Osteoblast (primary cell): ENCODE results near the gene BANP. TPM values are rescaled to one million over a fixed set of nuclear protein-coding genes. Genes with fewer than 3 reads are reported as not detected.
"Not testable (repeated sequence)": the region's sequence is repeated elsewhere in the genome, so short reads cannot be mapped to it uniquely, and the experiment has no call there.

Experiments used
- DNase-seq: peaks from one replicate; pipeline ENCODE4 v3.0.0; 2011; ENCODE audit warnings: low spot score, mixed read lengths; ENCODE audit not compliant: insufficient read length; ENCODE audit errors: missing footprints
- H2AFZ ChIP-seq: 2 replicates; pipeline ENCODE4 v1.6.0; 2011; ENCODE audit warnings: mild to moderate bottlenecking, low read length
- H3K27ac ChIP-seq: 2 replicates; pipeline ENCODE4 v1.5.1; 2011; ENCODE audit warnings: mild to moderate bottlenecking, low read depth, low read length, moderate library complexity
- H3K27me3 ChIP-seq: 2 replicates; pipeline ENCODE4 v1.6.0; 2012; ENCODE audit warnings: mild to moderate bottlenecking, control low read depth, inconsistent platforms, low read length, moderate library complexity; ENCODE audit not compliant: insufficient read depth
- H3K36me3 ChIP-seq: 2 replicates; pipeline ENCODE4 v1.5.1; 2011; ENCODE audit warnings: mild to moderate bottlenecking, low read length, control low read depth, moderate library complexity; ENCODE audit not compliant: insufficient read depth
- H3K4me1 ChIP-seq: 2 replicates; pipeline ENCODE4 v1.5.1; 2011; ENCODE audit warnings: mild to moderate bottlenecking, low read length, control low read depth, moderate library complexity; ENCODE audit not compliant: insufficient read depth
- H3K4me2 ChIP-seq: 2 replicates; pipeline ENCODE4 v1.6.0; 2011; ENCODE audit warnings: mild to moderate bottlenecking, low read length; ENCODE audit not compliant: insufficient read depth
- H3K4me3 ChIP-seq: fragments of 200-600 bp; sonication (generic); 3 replicates; pipeline ENCODE4 v1.5.1; 2012; ENCODE audit warnings: mild to moderate bottlenecking, low read length, inconsistent platforms; ENCODE audit not compliant: insufficient read depth
- H3K79me2 ChIP-seq: 2 replicates; pipeline ENCODE4 v1.6.0; 2012; ENCODE audit warnings: mild to moderate bottlenecking, low read length, control low read depth, inconsistent platforms; ENCODE audit not compliant: insufficient read depth
- H3K9me3 ChIP-seq: 2 replicates; pipeline ENCODE4 v1.5.1; 2011; ENCODE audit warnings: low read depth, low read length, control low read depth
- H4K20me1 ChIP-seq: 2 replicates; pipeline ENCODE4 v1.6.0; 2012; ENCODE audit warnings: mild to moderate bottlenecking, low read length, control low read depth; ENCODE audit not compliant: insufficient read depth
- CTCF ChIP-seq: IDR thresholded peaks from 2 replicates; pipeline ENCODE4 v1.5.1; 2011; ENCODE audit warnings: mild to moderate bottlenecking, low read depth, low read length, moderate library complexity; ENCODE audit errors: extremely low read depth
- total RNA-seq: library from RNA; depleted of rRNA; stranded (reverse); fragments of >200 nt; gene quantifications from 2 replicates; pipeline ENCODE4 v1.2.3, GENCODE V29; 2012

BANP gene
- total RNA-seq, 1 donor = 23.5 TPM

GRCh38 chr16:87933140-87933495 is 18.1 kb upstream of the BANP start:
- H3K4me3 ChIP-seq = no peak overlapping the region
- TF ChIP-seq CTCF = no peak
- H3K27ac ChIP-seq = no peak overlapping the region
- H3K36me3 ChIP-seq = no peaks in the 10 kb centered on the region
- no peaks in the 10 kb centered on the region for H4K20me1 ChIP-seq
- H2AFZ ChIP-seq = no peak overlapping the region
- no peak overlapping the region for H3K4me2 ChIP-seq
- DNase-seq = no peak
- peaks cover 3% of the 10 kb centered on the region for H3K27me3 ChIP-seq
- no peaks in the 10 kb centered on the region for H3K4me1 ChIP-seq
- H3K79me2 ChIP-seq = no peaks in the 10 kb centered on the region
- H3K9me3 ChIP-seq = no peaks in the 10 kb centered on the region

GRCh38 chr16:87934752-87935425 is 16.3 kb upstream of the BANP start:
- not testable (repeated sequence) for H2AFZ ChIP-seq, H3K4me3 ChIP-seq, H3K36me3 ChIP-seq, DNase-seq, H3K9me3 ChIP-seq, H3K4me1 ChIP-seq, H3K27ac ChIP-seq, H3K4me2 ChIP-seq, H3K27me3 ChIP-seq, H3K79me2 ChIP-seq, H4K20me1 ChIP-seq

- not testable (repeated sequence) for H3K27ac ChIP-seq, H3K4me3 ChIP-seq, H3K4me2 ChIP-seq, DNase-seq, H3K79me2 ChIP-seq, H3K4me1 ChIP-seq, H3K36me3 ChIP-seq, H3K27me3 ChIP-seq, H4K20me1 ChIP-seq, H2AFZ ChIP-seq, H3K9me3 ChIP-seq
Measured at GRCh38 chr16:87936016-87936374, 15.2 kb upstream of the BANP start.

GRCh38 chr16:87936375-87937230 is 14.6 kb upstream of the BANP start, which contains the start of gene CA5A:
CA5A (minus strand) TSS chr16:87936529; CDS start chr16:87936450, 79 bp downstream.
- Histone ChIP-seq H3K27ac (no peak within 1 kb of the TSS), H3K36me3 (no peaks in the 10 kb centered on the region), H2AFZ (no peak within 1 kb of the TSS), H3K9me3 (no peaks in the 10 kb centered on the region), H3K4me3 (no peak within 1 kb of the TSS), H3K4me2 (no peak within 1 kb of the TSS), H4K20me1 (no peaks in the 10 kb centered on the region), H3K79me2 (no peaks in the 10 kb centered on the region), H3K27me3 (peaks cover 6% of the 10 kb centered on the region), H3K4me1 (no peaks in the 10 kb centered on the region)
- TF ChIP-seq CTCF = no peak
- no peak for DNase-seq

- not testable (repeated sequence) for H3K9me3 ChIP-seq, H3K4me3 ChIP-seq, H3K4me2 ChIP-seq, H3K79me2 ChIP-seq, H3K4me1 ChIP-seq, H3K27ac ChIP-seq, H3K36me3 ChIP-seq, H4K20me1 ChIP-seq, H2AFZ ChIP-seq, DNase-seq, H3K27me3 ChIP-seq
Measured at GRCh38 chr16:87937231-87937542, 14.0 kb upstream of the BANP start.
